Activated CD8-positive, alpha-beta T cell treated with anti-CD3 and anti-CD28 coated beads for 36 hours (primary cell): ENCODE results near the gene WDR4. TPM values are rescaled to one million over a fixed set of nuclear protein-coding genes. Genes with fewer than 3 reads are reported as not detected.
"Not testable (repeated sequence)": the region's sequence is repeated elsewhere in the genome, so short reads cannot be mapped to it uniquely, and the experiment has no call there.

Experiments
- ATAC-seq: fragments of 200-7000 bp; cut with Tn5 transposase; one replicate; pipeline ENCODE4 v1.10.0; 2021; ENCODE audit warnings: mild to moderate bottlenecking, moderate library complexity
- CTCF ChIA-PET: fragments of 350-600 bp; sonication (Branson Sonifier 250); formaldehyde crosslinking; loops from one replicate; lab custom pipeline; 2021; ENCODE audit warnings: antibody characterized with exemption; lab: Charles Lee
- POLR2A ChIA-PET: fragments of 350-600 bp; sonication (Branson Sonifier 250); formaldehyde crosslinking; loops from one replicate; lab custom pipeline; 2021; ENCODE audit warnings: antibody characterized with exemption; lab: Charles Lee
- DNase-seq: peaks from one replicate; pipeline ENCODE4 v3.0.0-alpha.2; 2020
- H3K27ac Mint-ChIP-seq: one replicate; pipeline ENCODE4 v1.8.0; 2021; ENCODE audit warnings: mild to moderate bottlenecking, mixed read lengths
- H3K27me3 Mint-ChIP-seq: one replicate; pipeline ENCODE4 v1.8.0; 2021; ENCODE audit warnings: mixed read lengths
- H3K36me3 Mint-ChIP-seq: one replicate; pipeline ENCODE4 v1.8.0; 2021; ENCODE audit warnings: low read depth, mixed read lengths
- H3K4me1 Mint-ChIP-seq: one replicate; pipeline ENCODE4 v1.8.0; 2021; ENCODE audit warnings: low read depth, mixed read lengths
- H3K4me3 Mint-ChIP-seq: one replicate; pipeline ENCODE4 v1.8.0; 2021; ENCODE audit warnings: mild to moderate bottlenecking, moderate library complexity, mixed read lengths
- H3K9me3 Mint-ChIP-seq: one replicate; pipeline ENCODE4 v1.8.0; 2021; ENCODE audit warnings: mixed read lengths
- intact Hi-C: fragments of 100-400 bp; cut with micrococcal nuclease; formaldehyde crosslinking; loops from one replicate; pipeline ENCODE4 v1.10.0; 2022
- total RNA-seq, 2 experiments: library from RNA; stranded (reverse); gene quantifications; one replicate each; pipeline ENCODE4 v1.2.3, GENCODE V29; 2021
- TF ChIP-seq, protein P1 (sequence below): fragments of 200-600 bp; IDR thresholded peaks from one replicate; pipeline ENCODE4 v1.8.0; 2022; ENCODE audit warnings: antibody characterized with exemption, mild to moderate bottlenecking

Gene WDR4
- total RNA-seq, 2 experiments from 2014 or later: 49.8 to 53.5 TPM

DNA sequence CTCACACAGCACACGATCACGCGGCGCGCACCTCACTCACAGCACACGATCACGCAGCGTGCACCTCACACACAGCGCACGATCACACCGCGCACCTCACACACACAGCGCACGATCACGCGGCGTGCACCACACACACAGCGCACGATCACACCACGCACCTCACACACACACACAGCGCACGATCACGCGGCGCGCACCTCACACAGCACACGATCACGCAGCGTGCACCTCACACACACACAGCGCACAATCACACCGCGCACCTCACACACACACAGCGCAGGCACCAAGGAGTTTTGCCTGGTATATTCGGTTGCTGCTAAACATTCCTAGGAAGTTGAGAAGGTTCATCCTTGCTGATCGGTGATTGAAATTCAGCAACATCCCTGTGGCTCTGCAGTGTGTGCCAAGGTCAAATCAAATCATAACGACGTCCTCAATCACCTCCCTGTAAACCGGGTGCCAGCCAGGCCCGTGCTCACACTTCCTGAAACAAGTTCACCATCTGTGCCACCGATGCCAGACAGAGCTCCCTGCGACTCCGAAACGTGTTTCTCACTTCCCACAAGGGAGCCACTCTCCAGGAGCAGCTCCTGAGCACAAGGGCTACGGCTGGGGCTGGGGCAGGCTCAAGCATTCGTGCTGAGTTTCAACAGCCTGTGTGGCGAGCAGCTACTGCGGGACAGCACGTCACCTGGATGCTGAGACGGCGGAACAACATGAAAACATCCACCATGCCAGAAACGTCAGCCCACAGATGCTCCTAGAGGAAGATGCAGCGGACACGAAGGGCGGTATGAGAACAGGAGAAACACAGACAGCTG lies 30.2 kb downstream of the WDR4 start:
- ChIA-PET POLR2A (interaction anchor here (1.3 kb wide), 1 partner anchor 10 kb away, joined by 3 read pairs; no protein-coding TSS in a partner anchor), CTCF (no interaction called here)
- DNase-seq: no peak
- intact Hi-C loops: no loop called here
- no peaks in the 10 kb centered on the region for H3K9me3 Mint-ChIP-seq
- H3K36me3 Mint-ChIP-seq: peaks cover 65% of the 10 kb centered on the region
- TF ChIP-seq, protein P1, sequence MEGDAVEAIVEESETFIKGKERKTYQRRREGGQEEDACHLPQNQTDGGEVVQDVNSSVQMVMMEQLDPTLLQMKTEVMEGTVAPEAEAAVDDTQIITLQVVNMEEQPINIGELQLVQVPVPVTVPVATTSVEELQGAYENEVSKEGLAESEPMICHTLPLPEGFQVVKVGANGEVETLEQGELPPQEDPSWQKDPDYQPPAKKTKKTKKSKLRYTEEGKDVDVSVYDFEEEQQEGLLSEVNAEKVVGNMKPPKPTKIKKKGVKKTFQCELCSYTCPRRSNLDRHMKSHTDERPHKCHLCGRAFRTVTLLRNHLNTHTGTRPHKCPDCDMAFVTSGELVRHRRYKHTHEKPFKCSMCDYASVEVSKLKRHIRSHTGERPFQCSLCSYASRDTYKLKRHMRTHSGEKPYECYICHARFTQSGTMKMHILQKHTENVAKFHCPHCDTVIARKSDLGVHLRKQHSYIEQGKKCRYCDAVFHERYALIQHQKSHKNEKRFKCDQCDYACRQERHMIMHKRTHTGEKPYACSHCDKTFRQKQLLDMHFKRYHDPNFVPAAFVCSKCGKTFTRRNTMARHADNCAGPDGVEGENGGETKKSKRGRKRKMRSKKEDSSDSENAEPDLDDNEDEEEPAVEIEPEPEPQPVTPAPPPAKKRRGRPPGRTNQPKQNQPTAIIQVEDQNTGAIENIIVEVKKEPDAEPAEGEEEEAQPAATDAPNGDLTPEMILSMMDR: no peak
- H3K27me3 Mint-ChIP-seq: no peaks in the 10 kb centered on the region
- no peak overlapping the region for H3K27ac Mint-ChIP-seq
- no peak for ATAC-seq
- H3K4me3 Mint-ChIP-seq: no peak overlapping the region
- H3K4me1 Mint-ChIP-seq: peaks cover 13% of the 10 kb centered on the region

DNA sequence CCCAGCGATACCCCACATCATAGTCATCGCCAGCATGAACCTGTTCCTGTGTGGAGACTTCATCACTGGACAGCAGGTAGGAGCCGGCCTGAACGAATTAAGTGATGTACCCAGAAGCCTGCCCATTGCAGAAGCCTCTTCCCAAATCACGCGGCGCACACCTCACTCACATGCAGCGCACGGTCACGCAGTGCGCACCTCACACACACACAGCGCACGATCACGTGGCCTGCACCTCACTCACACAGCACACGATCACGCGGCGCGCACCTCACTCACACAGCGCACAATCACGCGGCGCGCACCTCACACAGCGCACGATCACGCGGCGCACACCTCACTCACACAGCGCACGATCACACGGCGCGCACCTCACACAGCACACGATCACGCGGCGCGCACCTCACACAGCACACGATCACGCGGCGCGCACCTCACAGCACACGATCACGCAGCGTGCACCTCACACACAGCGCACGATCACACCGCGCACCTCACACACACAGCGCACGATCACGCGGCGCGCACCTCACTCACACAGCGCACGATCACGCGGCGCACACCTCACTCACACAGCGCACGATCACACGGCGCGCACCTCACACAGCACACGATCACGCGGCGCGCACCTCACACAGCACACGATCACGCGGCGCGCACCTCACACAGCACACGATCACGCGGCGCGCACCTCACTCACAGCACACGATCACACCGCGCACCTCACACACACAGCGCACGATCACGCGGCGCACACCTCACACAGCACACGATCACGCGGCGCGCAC lies 31.0 kb downstream of the WDR4 start:
- peaks cover 67% of the 10 kb centered on the region for H3K36me3 Mint-ChIP-seq
- H3K4me3 Mint-ChIP-seq, H3K27ac Mint-ChIP-seq, H3K9me3 Mint-ChIP-seq, POLR2A ChIA-PET, intact Hi-C loops, H3K27me3 Mint-ChIP-seq, ATAC-seq, DNase-seq: not testable (repeated sequence)
- peaks cover 13% of the 10 kb centered on the region for H3K4me1 Mint-ChIP-seq
- CTCF ChIA-PET: interaction anchor here (0.6 kb wide), 1 partner anchor 25 kb away, joined by 3 read pairs; no protein-coding TSS in a partner anchor

DNA sequence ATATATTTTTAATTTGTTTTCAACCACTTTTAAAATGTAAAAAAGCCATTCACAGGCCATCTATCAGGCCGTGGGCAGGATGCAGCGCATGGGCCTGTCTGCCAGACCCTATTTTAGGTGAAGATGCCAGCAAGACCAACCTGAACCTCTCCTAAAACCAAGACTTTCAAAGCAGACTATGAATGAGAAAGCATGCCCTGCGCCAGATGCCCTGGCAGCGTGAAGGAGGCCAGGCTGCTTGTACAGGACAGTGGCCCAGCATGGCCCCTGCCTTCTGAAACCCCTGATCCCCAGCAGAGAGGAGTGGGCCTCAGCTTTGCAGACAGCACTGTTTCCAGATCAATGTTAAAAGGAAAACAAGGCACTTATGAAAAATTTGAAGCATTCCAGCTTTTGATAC lies 31.6 kb downstream of the WDR4 start:
- ATAC-seq (no peak), DNase-seq (no peak)
- intact Hi-C loops: no loop called here
- H3K27me3 Mint-ChIP-seq: no peaks in the 10 kb centered on the region
- no peaks in the 10 kb centered on the region for H3K9me3 Mint-ChIP-seq
- peaks cover 13% of the 10 kb centered on the region for H3K4me1 Mint-ChIP-seq
- CTCF ChIA-PET: interaction anchor here (0.6 kb wide), 1 partner anchor 26 kb away, joined by 3 read pairs; no protein-coding TSS in a partner anchor
- H3K36me3 Mint-ChIP-seq: peaks cover 72% of the 10 kb centered on the region
- H3K4me3 Mint-ChIP-seq: no peak overlapping the region
- TF ChIP-seq, protein P1: no peak
- POLR2A ChIA-PET: no interaction called here
- no peak overlapping the region for H3K27ac Mint-ChIP-seq

DNA sequence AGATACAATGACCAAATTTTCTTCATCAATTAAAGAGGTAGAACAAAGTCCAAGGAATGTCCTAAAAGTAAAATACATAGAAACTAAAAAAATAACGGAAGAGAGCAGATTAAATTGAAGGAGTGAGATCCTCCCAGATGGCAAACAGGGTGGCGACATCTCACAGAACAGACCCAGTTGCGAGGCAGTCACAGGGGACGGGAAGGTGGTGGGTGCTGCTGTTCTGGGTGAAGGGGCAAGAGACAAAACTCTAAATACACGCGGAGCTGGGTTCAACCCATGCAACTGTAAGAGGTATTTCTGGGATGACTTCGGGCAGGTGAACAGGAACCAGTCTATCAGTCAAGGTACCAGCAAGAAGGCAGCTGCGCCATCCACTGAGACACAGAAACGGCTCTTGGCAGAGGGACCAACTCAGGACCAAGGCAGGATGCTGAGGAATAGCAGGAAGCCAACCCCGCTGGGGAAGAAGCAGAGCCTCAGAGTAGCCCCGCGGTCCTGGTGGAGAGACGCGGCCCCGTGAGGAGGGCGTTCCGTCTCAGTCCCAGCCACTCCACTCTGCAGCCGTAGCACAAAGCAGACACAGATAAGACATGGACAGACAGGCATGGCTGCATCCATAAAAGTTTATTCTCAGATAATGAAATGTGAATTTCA lies 32.2 kb downstream of the WDR4 start:
- H3K36me3 Mint-ChIP-seq: peaks cover 72% of the 10 kb centered on the region
- TF ChIP-seq, protein P1: no peak
- CTCF ChIA-PET: interaction anchor here (0.6 kb wide), 1 partner anchor 27 kb away, joined by 3 read pairs; no protein-coding TSS in a partner anchor
- peaks cover 13% of the 10 kb centered on the region for H3K4me1 Mint-ChIP-seq
- no peaks in the 10 kb centered on the region for H3K27me3 Mint-ChIP-seq
- intact Hi-C loops: no loop called here
- no peak overlapping the region for H3K27ac Mint-ChIP-seq
- DNase-seq: no peak
- ATAC-seq: no peak
- POLR2A ChIA-PET: no interaction called here
- no peak overlapping the region for H3K4me3 Mint-ChIP-seq
- H3K9me3 Mint-ChIP-seq: no peaks in the 10 kb centered on the region

DNA sequence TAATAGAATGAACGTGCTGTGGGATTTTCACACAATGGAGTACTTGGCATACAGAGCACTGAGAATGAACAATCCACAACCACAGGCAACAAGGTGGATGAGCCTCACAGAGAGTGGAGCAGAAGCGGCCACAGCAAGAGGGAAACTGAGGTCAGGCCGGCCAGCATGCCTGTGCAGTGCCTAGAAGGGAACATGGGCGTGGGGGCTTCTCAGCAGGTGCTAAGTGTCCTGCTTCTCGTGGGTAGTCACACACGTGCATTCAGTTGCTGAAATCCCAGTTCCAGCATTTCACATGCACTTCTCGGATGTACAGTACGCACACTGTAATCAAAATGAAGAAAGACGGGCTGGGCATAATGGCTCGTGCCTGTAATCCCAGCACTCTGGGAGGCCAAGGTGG lies 33.1 kb downstream of the WDR4 start:
- intact Hi-C loops: no loop called here
- CTCF ChIA-PET: no interaction called here

More for the DNA sequence above, 33.1 kb downstream of the WDR4 start:
- POLR2A ChIA-PET: no interaction called here
- ATAC-seq: no peak
- TF ChIP-seq, protein P1: no peak
- H3K36me3 Mint-ChIP-seq: peaks cover 67% of the 10 kb centered on the region
- H3K9me3 Mint-ChIP-seq: no peaks in the 10 kb centered on the region
- H3K27ac Mint-ChIP-seq: no peak overlapping the region
- no peak for DNase-seq
- no peak overlapping the region for H3K4me3 Mint-ChIP-seq
- peaks cover 13% of the 10 kb centered on the region for H3K4me1 Mint-ChIP-seq
- H3K27me3 Mint-ChIP-seq: no peaks in the 10 kb centered on the region
